ENCODE data around the gene FER1L5. TPM values are rescaled to one million over a fixed set of nuclear protein-coding genes. Genes with fewer than 3 reads are reported as not detected.
"Not testable (repeated sequence)": the region's sequence is repeated elsewhere in the genome, so short reads cannot be mapped to it uniquely, and the experiment has no call there.

Gene FER1L5
- total RNA-seq, 1 donor from 2014 or later: not detected

- intact Hi-C loops (cut with micrococcal nuclease): no loop called here
- Mint-ChIP-seq H3K4me1 (ENCODE audit: low read depth) (no peaks in the 10 kb centered on the region), H3K9me3 (no peaks in the 10 kb centered on the region), H3K27ac (no peak overlapping the region), H3K36me3 (ENCODE audit: low read depth) (no peaks in the 10 kb centered on the region), H3K27me3 (ENCODE audit: low read depth) (no peaks in the 10 kb centered on the region), H3K4me3 (ENCODE audit: low read depth) (no peak overlapping the region)
- DNase-seq (ENCODE audit: low spot score): no peak
Measured at GRCh38 chr2:96647681-96648080, 5.1 kb downstream of the FER1L5 start.

GRCh38 chr2:96648306-96648930 lies 5.9 kb downstream of the FER1L5 start:
- Mint-ChIP-seq H3K27ac (no peak overlapping the region), H3K27me3 (ENCODE audit: low read depth) (no peaks in the 10 kb centered on the region), H3K9me3 (no peaks in the 10 kb centered on the region), H3K4me1 (ENCODE audit: low read depth) (no peaks in the 10 kb centered on the region), H3K4me3 (ENCODE audit: low read depth) (no peak overlapping the region), H3K36me3 (ENCODE audit: low read depth) (no peaks in the 10 kb centered on the region)
- intact Hi-C loops (cut with micrococcal nuclease): no loop called here
- no peak for DNase-seq (ENCODE audit: low spot score)

DNA sequence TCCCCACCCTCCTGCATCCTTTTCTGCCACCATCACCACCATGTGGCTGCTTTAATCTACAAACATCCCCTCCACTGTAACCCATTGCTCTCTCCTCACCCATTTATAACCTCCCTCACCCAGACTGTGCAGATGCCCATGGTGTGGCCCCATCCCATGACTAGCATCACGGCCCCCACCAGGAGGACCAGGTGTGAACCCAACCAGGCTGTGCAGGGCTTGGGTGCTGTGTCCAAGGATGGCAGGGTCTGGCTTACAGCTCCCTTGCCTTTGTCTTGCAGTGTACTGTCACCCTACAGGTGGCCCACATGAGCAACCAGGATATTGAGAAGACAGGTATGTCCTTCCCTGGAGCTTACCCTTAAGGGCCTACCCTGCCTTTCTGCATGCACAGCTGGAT lies 6.8 kb downstream of the FER1L5 start:
- H3K4me1 Mint-ChIP-seq (ENCODE audit: low read depth): no peaks in the 10 kb centered on the region
- no peaks in the 10 kb centered on the region for H3K9me3 Mint-ChIP-seq
- H3K36me3 Mint-ChIP-seq (ENCODE audit: low read depth): no peaks in the 10 kb centered on the region
- H3K4me3 Mint-ChIP-seq (ENCODE audit: low read depth): no peak overlapping the region
- H3K27ac Mint-ChIP-seq: no peak overlapping the region
- DNase-seq (ENCODE audit: low spot score): no peak
- intact Hi-C loops (cut with micrococcal nuclease): no loop called here
- H3K27me3 Mint-ChIP-seq (ENCODE audit: low read depth): no peaks in the 10 kb centered on the region

- Mint-ChIP-seq H3K27me3 (ENCODE audit: low read depth) (peaks cover 5% of the 10 kb centered on the region), H3K27ac (no peak overlapping the region), H3K4me1 (ENCODE audit: low read depth) (no peaks in the 10 kb centered on the region), H3K36me3 (ENCODE audit: low read depth) (no peaks in the 10 kb centered on the region), H3K4me3 (ENCODE audit: low read depth) (no peak overlapping the region), H3K9me3 (no peaks in the 10 kb centered on the region)
- DNase-seq (ENCODE audit: low spot score): no peak
- intact Hi-C loops (cut with micrococcal nuclease): no loop called here
Measured at GRCh38 chr2:96651793-96652192, 9.2 kb downstream of the FER1L5 start.

- H3K27me3 Mint-ChIP-seq (ENCODE audit: low read depth); H3K4me1 Mint-ChIP-seq (ENCODE audit: low read depth); H3K9me3 Mint-ChIP-seq; DNase-seq (ENCODE audit: low spot score); intact Hi-C loops (cut with micrococcal nuclease); H3K4me3 Mint-ChIP-seq (ENCODE audit: low read depth); H3K27ac Mint-ChIP-seq; H3K36me3 Mint-ChIP-seq (ENCODE audit: low read depth): not testable (repeated sequence)
Measured at GRCh38 chr2:96654791-96655190, 12.2 kb downstream of the FER1L5 start.

GRCh38 chr2:96655526-96655925 lies 13.0 kb downstream of the FER1L5 start:
- Mint-ChIP-seq H3K9me3 (no peaks in the 10 kb centered on the region), H3K27me3 (ENCODE audit: low read depth) (peaks cover 9% of the 10 kb centered on the region), H3K27ac (no peak overlapping the region), H3K4me1 (ENCODE audit: low read depth) (no peaks in the 10 kb centered on the region), H3K4me3 (ENCODE audit: low read depth) (no peak overlapping the region), H3K36me3 (ENCODE audit: low read depth) (no peaks in the 10 kb centered on the region)
- intact Hi-C loops (cut with micrococcal nuclease): no loop called here
- no peak for DNase-seq (ENCODE audit: low spot score)

DNA sequence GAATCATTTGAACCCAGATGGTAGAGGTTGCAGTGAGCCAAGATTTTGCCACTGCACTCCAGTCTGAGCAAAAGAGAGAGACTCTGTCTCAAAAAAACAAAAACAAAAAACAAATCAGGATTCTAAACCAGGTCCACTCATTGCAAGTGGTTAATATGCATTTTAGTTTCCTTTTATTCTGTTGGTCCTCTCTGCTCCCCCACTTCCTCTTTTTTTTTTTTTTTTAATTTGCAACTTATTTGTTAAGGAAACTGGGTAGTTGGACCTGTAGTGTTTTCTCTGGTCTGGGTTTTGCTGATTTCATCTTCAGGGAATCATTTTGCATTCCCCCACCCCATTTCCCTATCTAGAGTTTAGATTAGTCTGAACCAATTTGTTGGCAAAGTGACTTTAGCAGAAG lies 14.0 kb downstream of the FER1L5 start:
- Mint-ChIP-seq H3K4me3 (ENCODE audit: low read depth) (no peak overlapping the region), H3K27ac (no peak overlapping the region), H3K9me3 (no peaks in the 10 kb centered on the region), H3K36me3 (ENCODE audit: low read depth) (no peaks in the 10 kb centered on the region), H3K27me3 (ENCODE audit: low read depth) (peaks cover 9% of the 10 kb centered on the region), H3K4me1 (ENCODE audit: low read depth) (no peaks in the 10 kb centered on the region)
- DNase-seq (ENCODE audit: low spot score): no peak
- intact Hi-C loops (cut with micrococcal nuclease): no loop called here

DNA sequence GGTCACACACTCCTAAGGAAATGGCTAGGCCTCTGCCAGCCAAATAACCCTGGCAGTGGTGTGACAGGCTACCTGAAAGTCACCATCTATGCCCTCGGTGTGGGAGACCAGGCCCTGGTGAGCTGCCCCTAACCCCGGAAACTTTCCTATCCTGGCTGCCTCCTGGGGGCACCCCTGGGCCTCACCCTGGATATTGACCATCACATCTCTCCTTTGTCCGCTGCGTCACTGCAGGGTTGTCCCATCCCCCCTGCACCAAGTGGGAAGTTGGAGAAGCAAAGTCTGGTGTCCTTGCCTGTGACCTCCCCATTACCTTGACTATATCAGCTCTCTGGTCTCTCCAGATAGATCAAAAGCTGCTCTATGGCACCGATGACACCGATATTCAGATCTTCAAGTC lies 18.8 kb downstream of the FER1L5 start:
- intact Hi-C loops (cut with micrococcal nuclease): no loop called here
- H3K9me3 Mint-ChIP-seq: no peaks in the 10 kb centered on the region
- H3K27ac Mint-ChIP-seq: no peak overlapping the region
- no peaks in the 10 kb centered on the region for H3K36me3 Mint-ChIP-seq (ENCODE audit: low read depth)
- no peak for DNase-seq (ENCODE audit: low spot score)
- H3K4me1 Mint-ChIP-seq (ENCODE audit: low read depth): no peaks in the 10 kb centered on the region
- H3K27me3 Mint-ChIP-seq (ENCODE audit: low read depth): peaks cover 4% of the 10 kb centered on the region
- no peak overlapping the region for H3K4me3 Mint-ChIP-seq (ENCODE audit: low read depth)

DNA sequence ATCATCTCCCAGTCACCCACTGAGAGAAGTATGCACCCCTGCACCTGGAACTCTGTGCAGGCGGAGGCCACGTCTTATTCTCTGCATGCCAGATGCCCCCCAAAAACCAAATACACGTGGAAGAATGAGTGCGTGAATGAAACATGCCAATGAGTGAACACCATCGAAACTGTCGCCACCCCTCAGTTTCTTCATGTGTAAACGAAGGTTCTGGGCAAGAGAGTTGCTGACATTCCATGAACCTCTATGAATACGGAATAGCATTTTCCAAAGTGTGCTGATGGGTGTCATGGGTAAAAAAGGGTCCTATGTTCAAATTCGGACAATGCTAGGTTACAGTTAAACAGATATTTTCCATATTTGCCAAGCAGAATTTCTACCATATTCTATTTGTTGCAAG lies 19.8 kb downstream of the FER1L5 start:
- no peak overlapping the region for H3K27ac Mint-ChIP-seq
- no peak overlapping the region for H3K4me3 Mint-ChIP-seq (ENCODE audit: low read depth)

DNA sequence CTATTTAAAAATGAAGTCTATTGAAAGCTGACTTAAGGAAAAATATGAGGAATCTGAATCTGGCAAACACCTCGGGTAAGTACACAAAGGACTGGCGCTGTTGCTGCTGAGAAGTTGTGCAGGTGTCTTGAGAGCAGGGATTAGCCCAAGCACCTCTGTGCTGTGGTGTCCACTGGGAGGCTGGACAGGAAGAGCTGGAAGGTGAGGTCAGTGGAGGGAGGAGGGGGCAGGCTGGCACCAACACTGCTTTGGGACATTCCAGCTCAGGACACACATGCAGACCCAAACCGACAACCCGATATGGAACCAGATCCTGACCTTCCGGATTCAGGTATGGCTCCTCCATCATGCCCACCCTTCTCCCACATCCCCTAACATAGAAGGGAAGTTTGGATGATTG lies 20.6 kb downstream of the FER1L5 start:
- Mint-ChIP-seq H3K27me3 (ENCODE audit: low read depth) (peaks cover 1% of the 10 kb centered on the region), H3K27ac (no peak overlapping the region), H3K36me3 (ENCODE audit: low read depth) (no peaks in the 10 kb centered on the region), H3K4me3 (ENCODE audit: low read depth) (no peak overlapping the region), H3K9me3 (no peaks in the 10 kb centered on the region), H3K4me1 (ENCODE audit: low read depth) (no peaks in the 10 kb centered on the region)
- DNase-seq (ENCODE audit: low spot score): no peak
- intact Hi-C loops (cut with micrococcal nuclease): no loop called here

More for the DNA sequence above, 19.8 kb downstream of the FER1L5 start:
- Mint-ChIP-seq H3K36me3 (ENCODE audit: low read depth) (no peaks in the 10 kb centered on the region), H3K4me1 (ENCODE audit: low read depth) (no peaks in the 10 kb centered on the region), H3K27me3 (ENCODE audit: low read depth) (peaks cover 3% of the 10 kb centered on the region), H3K9me3 (no peaks in the 10 kb centered on the region)
- DNase-seq (ENCODE audit: low spot score): no peak
- intact Hi-C loops (cut with micrococcal nuclease): no loop called here

DNA sequence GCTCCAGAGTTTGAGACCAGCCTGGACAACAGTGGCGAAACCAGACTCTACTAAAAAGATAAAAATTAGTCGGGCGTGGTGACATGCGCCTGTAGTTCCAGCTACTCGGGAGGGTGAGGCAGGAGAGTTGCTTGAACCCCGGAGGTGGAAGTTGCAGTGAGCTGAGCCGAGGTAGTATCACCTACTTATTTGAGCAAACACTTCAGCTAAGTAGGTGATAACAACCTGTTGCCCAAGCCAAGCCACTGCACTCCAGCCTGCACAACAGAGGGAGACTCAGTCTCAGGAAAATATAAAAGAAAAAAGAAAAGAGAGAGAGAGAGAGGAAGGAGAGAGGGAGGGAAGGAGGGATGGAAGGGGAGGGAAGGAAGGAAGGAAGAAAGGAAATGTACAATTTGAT lies 21.3 kb downstream of the FER1L5 start:
- no peak for DNase-seq (ENCODE audit: low spot score)
- Mint-ChIP-seq H3K4me1 (ENCODE audit: low read depth) (no peaks in the 10 kb centered on the region), H3K27me3 (ENCODE audit: low read depth) (no peaks in the 10 kb centered on the region), H3K27ac (no peak overlapping the region), H3K9me3 (no peaks in the 10 kb centered on the region), H3K36me3 (ENCODE audit: low read depth) (no peaks in the 10 kb centered on the region), H3K4me3 (ENCODE audit: low read depth) (no peak overlapping the region)
- intact Hi-C loops (cut with micrococcal nuclease): no loop called here

DNA sequence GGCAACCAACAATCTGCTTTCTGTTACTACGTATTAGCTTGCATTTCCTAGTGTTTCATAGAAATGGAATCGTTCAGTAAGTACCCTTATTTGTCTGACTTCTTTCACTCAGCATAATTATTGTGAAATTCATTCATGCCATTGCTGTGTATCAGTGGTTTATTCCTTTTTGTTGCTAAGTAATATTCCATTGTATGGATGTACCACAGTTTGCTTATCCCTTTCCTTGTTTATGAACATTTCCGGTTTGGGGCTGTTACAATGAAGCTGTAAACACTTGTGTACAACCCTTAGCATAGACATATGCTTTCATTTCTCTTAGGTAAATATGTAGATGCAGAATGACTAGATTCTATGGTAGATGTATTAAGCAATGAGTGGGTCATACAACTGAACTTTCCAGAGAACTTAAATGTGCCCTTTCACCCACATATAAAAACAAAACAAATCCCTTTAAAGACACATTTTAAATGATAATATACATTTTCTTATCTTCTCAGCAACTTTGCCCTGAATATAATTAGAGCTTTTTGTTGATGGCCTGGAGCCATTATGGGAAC lies 21.9 kb downstream of the FER1L5 start:
- Mint-ChIP-seq H3K4me1 (ENCODE audit: low read depth) (no peaks in the 10 kb centered on the region), H3K36me3 (ENCODE audit: low read depth) (no peaks in the 10 kb centered on the region), H3K4me3 (ENCODE audit: low read depth) (no peak overlapping the region), H3K9me3 (no peaks in the 10 kb centered on the region), H3K27ac (no peak overlapping the region), H3K27me3 (ENCODE audit: low read depth) (no peaks in the 10 kb centered on the region)
- intact Hi-C loops (cut with micrococcal nuclease): no loop called here
- no peak for DNase-seq (ENCODE audit: low spot score)

DNA sequence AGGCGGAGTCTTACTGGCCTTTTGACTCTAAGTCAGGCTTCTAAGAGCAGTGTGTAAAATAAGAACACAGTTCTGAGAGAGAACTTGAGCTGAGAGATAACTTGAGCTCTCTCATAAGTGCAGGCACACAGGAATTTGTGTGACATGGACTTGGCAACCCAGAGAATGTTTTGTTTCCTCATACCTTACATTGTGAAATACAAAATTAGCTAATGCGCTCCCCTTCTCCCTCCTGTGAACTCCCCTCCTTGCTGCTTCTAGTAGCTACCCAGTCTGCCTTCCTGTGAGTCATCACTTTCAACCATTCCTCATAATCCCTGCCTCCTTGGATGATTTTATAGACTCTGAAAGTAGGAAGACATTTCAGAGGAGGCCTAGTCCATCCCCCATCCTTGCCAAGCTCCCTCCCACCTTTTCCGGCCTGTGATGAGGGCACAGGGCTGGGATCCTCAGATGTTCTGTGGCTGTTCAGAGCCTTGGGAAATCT lies 22.6 kb downstream of the FER1L5 start:
- DNase-seq (ENCODE audit: low spot score): no peak
- Mint-ChIP-seq H3K27me3 (ENCODE audit: low read depth) (no peaks in the 10 kb centered on the region), H3K27ac (no peak overlapping the region), H3K9me3 (no peaks in the 10 kb centered on the region), H3K4me3 (ENCODE audit: low read depth) (no peak overlapping the region), H3K4me1 (ENCODE audit: low read depth) (no peaks in the 10 kb centered on the region), H3K36me3 (ENCODE audit: low read depth) (no peaks in the 10 kb centered on the region)
- intact Hi-C loops (cut with micrococcal nuclease): no loop called here

DNA sequence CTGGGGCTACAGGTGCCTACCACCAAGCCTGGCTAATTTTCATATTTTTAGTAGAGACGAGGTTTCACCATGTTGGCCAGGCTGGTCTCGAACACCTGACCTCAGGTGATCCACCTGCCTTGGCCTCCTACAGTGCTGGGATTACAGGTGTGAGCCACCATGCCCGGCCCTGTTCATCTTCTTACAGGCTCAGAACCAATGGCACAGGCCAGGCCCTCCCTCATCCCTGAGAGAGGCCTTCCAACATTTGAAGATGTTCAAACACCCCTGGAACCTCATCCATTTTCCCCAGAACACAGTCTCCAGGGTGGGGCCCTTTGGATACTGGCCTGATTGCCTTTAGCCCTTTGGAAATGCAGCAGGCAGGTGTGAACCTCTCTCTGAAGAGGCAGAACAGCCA lies 23.2 kb downstream of the FER1L5 start:
- H3K4me1 Mint-ChIP-seq (ENCODE audit: low read depth); H3K9me3 Mint-ChIP-seq; H3K27me3 Mint-ChIP-seq (ENCODE audit: low read depth); H3K4me3 Mint-ChIP-seq (ENCODE audit: low read depth); H3K27ac Mint-ChIP-seq; H3K36me3 Mint-ChIP-seq (ENCODE audit: low read depth); DNase-seq (ENCODE audit: low spot score); intact Hi-C loops (cut with micrococcal nuclease): not testable (repeated sequence)

Measured in activated T-helper 2 cell treated with anti-CD3 and anti-CD28 coated beads, Interferon-gamma antibody, Interleukin-2, Interleukin-4, amounts not matched to agents 10 μg/mL and 5 μg/mL and 100 μg/mL, durations not matched to agents 14 hours and 24 hours and 36 hours (primary cell).